Fibroblast of lung (primary cell): Measurements from ENCODE around the gene ASAP2.

Experiments
- EZH2 ChIP-seq: IDR thresholded peaks from 2 replicates; pipeline ENCODE4 v1.5.1; 2012; ENCODE audit warnings: low read length, control low read depth, mild to moderate bottlenecking; ENCODE audit errors: missing control alignments
- TF ChIP-seq, protein P1 (sequence below), 2 donors: IDR thresholded peaks in 1 of 2; conservative IDR thresholded peaks in 1 of 2; 1 replicate in 1 of 2; 2 replicates in 1 of 2; pipeline ENCODE4 v1.5.1; 2011 to 2012; ENCODE audit warnings: low read length in 2 of 2, control low read depth in 1 of 2, inconsistent platforms in 1 of 2, low read depth in 1 of 2, mild to moderate bottlenecking in 1 of 2

DNA sequence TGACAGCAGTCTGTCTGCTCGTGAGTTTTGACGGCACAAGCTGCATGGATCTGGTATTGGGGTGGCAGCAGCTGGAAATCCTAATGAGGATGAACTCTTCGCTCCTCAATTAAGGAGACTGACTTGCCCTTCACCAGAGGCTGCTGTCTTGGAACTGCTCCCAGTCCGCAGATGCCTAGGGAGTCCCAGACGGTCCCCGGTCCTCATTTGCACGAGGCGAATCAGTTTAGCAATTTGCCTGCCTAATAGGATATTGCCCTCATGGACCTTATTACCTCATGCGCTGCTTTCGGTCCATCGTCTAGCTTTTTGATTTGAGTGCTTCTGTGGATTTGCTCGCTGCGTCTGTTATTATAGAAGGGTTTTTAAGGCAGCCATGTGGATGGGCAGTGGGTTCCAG, 40.6 kb downstream of the ASAP2 start:
- TF ChIP-seq, protein P1, sequence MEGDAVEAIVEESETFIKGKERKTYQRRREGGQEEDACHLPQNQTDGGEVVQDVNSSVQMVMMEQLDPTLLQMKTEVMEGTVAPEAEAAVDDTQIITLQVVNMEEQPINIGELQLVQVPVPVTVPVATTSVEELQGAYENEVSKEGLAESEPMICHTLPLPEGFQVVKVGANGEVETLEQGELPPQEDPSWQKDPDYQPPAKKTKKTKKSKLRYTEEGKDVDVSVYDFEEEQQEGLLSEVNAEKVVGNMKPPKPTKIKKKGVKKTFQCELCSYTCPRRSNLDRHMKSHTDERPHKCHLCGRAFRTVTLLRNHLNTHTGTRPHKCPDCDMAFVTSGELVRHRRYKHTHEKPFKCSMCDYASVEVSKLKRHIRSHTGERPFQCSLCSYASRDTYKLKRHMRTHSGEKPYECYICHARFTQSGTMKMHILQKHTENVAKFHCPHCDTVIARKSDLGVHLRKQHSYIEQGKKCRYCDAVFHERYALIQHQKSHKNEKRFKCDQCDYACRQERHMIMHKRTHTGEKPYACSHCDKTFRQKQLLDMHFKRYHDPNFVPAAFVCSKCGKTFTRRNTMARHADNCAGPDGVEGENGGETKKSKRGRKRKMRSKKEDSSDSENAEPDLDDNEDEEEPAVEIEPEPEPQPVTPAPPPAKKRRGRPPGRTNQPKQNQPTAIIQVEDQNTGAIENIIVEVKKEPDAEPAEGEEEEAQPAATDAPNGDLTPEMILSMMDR (conservative IDR thresholded peaks at IDR 0.05 in 1 of 2, IDR thresholded peaks at IDR 0.05 in 1 of 2; ENCODE audit: low read depth in 1 of 2, low read length in 2 of 2) = no peak
- TF ChIP-seq EZH2 = no peak
